Osteocyte (in vitro differentiated cells): ENCODE measurements around the gene PRDM2. TPM values are rescaled to one million over a fixed set of nuclear protein-coding genes. Genes with fewer than 3 reads are reported as not detected.

ENCODE experiments used
- DNase-seq: peaks from one replicate; pipeline ENCODE4 v3.0.0; 2021; ENCODE audit warnings: mixed read lengths; ENCODE audit not compliant: unreplicated experiment; ENCODE audit errors: extremely low spot score
- H3K27ac Mint-ChIP-seq: one replicate; pipeline ENCODE4 v1.8.0; 2021; ENCODE audit warnings: mild to moderate bottlenecking, mixed read lengths; ENCODE audit not compliant: unreplicated experiment
- H3K27me3 Mint-ChIP-seq: one replicate; pipeline ENCODE4 v1.8.0; 2021; ENCODE audit warnings: mixed read lengths; ENCODE audit not compliant: unreplicated experiment
- H3K36me3 Mint-ChIP-seq: one replicate; pipeline ENCODE4 v1.8.0; 2021; ENCODE audit warnings: mixed read lengths; ENCODE audit not compliant: unreplicated experiment
- H3K4me1 Mint-ChIP-seq: one replicate; pipeline ENCODE4 v1.8.0; 2021; ENCODE audit warnings: mixed read lengths; ENCODE audit not compliant: unreplicated experiment
- H3K4me3 Mint-ChIP-seq: one replicate; pipeline ENCODE4 v1.8.0; 2021; ENCODE audit warnings: mild to moderate bottlenecking, moderate library complexity, mixed read lengths; ENCODE audit not compliant: unreplicated experiment
- H3K9me3 Mint-ChIP-seq: one replicate; pipeline ENCODE4 v1.8.0; 2021; ENCODE audit warnings: mixed read lengths; ENCODE audit not compliant: unreplicated experiment
- CTCF ChIP-seq: fragments of 200-600 bp; sonication (generic); IDR thresholded peaks from 2 replicates; pipeline ENCODE4 v1.5.0; 2021; ENCODE audit warnings: antibody characterized with exemption, mild to moderate bottlenecking, moderate library complexity
- total RNA-seq: library from RNA; stranded (reverse); gene quantifications from 2 replicates; pipeline ENCODE4 v1.2.1, GENCODE V29; 2021

PRDM2 gene
- total RNA-seq, 1 donor from 2014 or later, result 51.7 TPM

GRCh38 chr1:13805431-13805830, 105.4 kb downstream of the PRDM2 start:
- no peak for DNase-seq
- Mint-ChIP-seq H3K27ac (no peak overlapping the region), H3K4me1 (no peaks in the 10 kb centered on the region), H3K27me3 (no peaks in the 10 kb centered on the region), H3K9me3 (no peaks in the 10 kb centered on the region), H3K4me3 (no peak overlapping the region), H3K36me3 (peaks cover 11% of the 10 kb centered on the region)
- no peak for TF ChIP-seq CTCF

GRCh38 chr1:13806108-13806507, 106.1 kb downstream of the PRDM2 start:
- TF ChIP-seq CTCF, result no peak
- peak overlapping the region; percentile 12 for H3K27ac Mint-ChIP-seq
- no peaks in the 10 kb centered on the region for H3K9me3 Mint-ChIP-seq
- no peaks in the 10 kb centered on the region for H3K4me1 Mint-ChIP-seq
- peaks cover 11% of the 10 kb centered on the region for H3K36me3 Mint-ChIP-seq
- no peak for DNase-seq
- H3K4me3 Mint-ChIP-seq, result no peak overlapping the region
- H3K27me3 Mint-ChIP-seq, result no peaks in the 10 kb centered on the region

- no peaks in the 10 kb centered on the region for H3K4me1 Mint-ChIP-seq
- peaks cover 11% of the 10 kb centered on the region for H3K36me3 Mint-ChIP-seq
- peak overlapping the region; percentile 38 for H3K27ac Mint-ChIP-seq
- H3K4me3 Mint-ChIP-seq, result no peak overlapping the region
- DNase-seq, result no peak
- TF ChIP-seq CTCF, result peak; percentile 48
- H3K9me3 Mint-ChIP-seq, result no peaks in the 10 kb centered on the region
- no peaks in the 10 kb centered on the region for H3K27me3 Mint-ChIP-seq
Measured at GRCh38 chr1:13807209-13807608, 107.2 kb downstream of the PRDM2 start.

GRCh38 chr1:13808729-13809131, 108.7 kb downstream of the PRDM2 start:
- no peaks in the 10 kb centered on the region for H3K27me3 Mint-ChIP-seq
- DNase-seq, result no peak
- H3K27ac Mint-ChIP-seq, result no peak overlapping the region
- no peak for TF ChIP-seq CTCF
- no peak overlapping the region for H3K4me3 Mint-ChIP-seq
- H3K4me1 Mint-ChIP-seq, result no peaks in the 10 kb centered on the region
- H3K36me3 Mint-ChIP-seq, result peaks cover 8% of the 10 kb centered on the region
- no peaks in the 10 kb centered on the region for H3K9me3 Mint-ChIP-seq

GRCh38 chr1:13809461-13810159, 109.6 kb downstream of the PRDM2 start:
- DNase-seq, result no peak
- H3K4me1 Mint-ChIP-seq, result no peaks in the 10 kb centered on the region
- H3K27me3 Mint-ChIP-seq, result no peaks in the 10 kb centered on the region
- peaks cover 8% of the 10 kb centered on the region for H3K36me3 Mint-ChIP-seq
- H3K27ac Mint-ChIP-seq, result no peak overlapping the region
- H3K4me3 Mint-ChIP-seq, result no peak overlapping the region
- H3K9me3 Mint-ChIP-seq, result no peaks in the 10 kb centered on the region
- no peak for TF ChIP-seq CTCF
